Neuronal stem cell (in vitro differentiated cells): ENCODE measurements around the gene CLEC12A.
A peak's percentile ranks its signal among the peaks of the same experiment; 100 is the strongest.

Source experiments
- DNase-seq: peaks from one replicate; pipeline ENCODE4 v3.0.0-alpha.2; 2013; ENCODE audit warnings: low spot score
- H2AFZ ChIP-seq: one replicate; pipeline ENCODE4 v1.6.1; 2013; ENCODE audit warnings: mild to moderate bottlenecking, low read length, inconsistent platforms
- H2AK5ac ChIP-seq: 2 replicates; pipeline ENCODE4 v1.6.1; 2013; ENCODE audit warnings: low read depth, mild to moderate bottlenecking, inconsistent platforms, low read length, moderate library complexity, mixed read lengths
- H2BK120ac ChIP-seq: 2 replicates; pipeline ENCODE4 v1.6.1; 2013; ENCODE audit warnings: low read depth, mild to moderate bottlenecking, inconsistent platforms, low read length, moderate library complexity, mixed read lengths
- H2BK12ac ChIP-seq: one replicate; pipeline ENCODE4 v1.6.1; 2013; ENCODE audit warnings: low read length, inconsistent platforms
- H2BK15ac ChIP-seq: 2 replicates; pipeline ENCODE4 v1.6.1; 2013; ENCODE audit warnings: mild to moderate bottlenecking, low read length, inconsistent platforms, mixed read lengths
- H2BK5ac ChIP-seq: one replicate; pipeline ENCODE4 v1.6.1; 2013; ENCODE audit warnings: inconsistent platforms, mild to moderate bottlenecking, low read length, moderate library complexity
- H3K14ac ChIP-seq: one replicate; pipeline ENCODE4 v1.6.1; 2013; ENCODE audit warnings: low read length, inconsistent platforms
- H3K18ac ChIP-seq: 2 replicates; pipeline ENCODE4 v1.6.1; 2013; ENCODE audit warnings: low read length, inconsistent platforms
- H3K23ac ChIP-seq: 2 replicates; pipeline ENCODE4 v1.6.1; 2013; ENCODE audit warnings: low read depth, mild to moderate bottlenecking, mixed read lengths, low read length, inconsistent platforms; ENCODE audit not compliant: poor library complexity
- H3K27ac ChIP-seq: replicated peaks from 3 replicates; pipeline ENCODE4 v1.5.1; 2013; ENCODE audit warnings: low read length, inconsistent platforms
- H3K27me3 ChIP-seq, 3 experiments: 2 replicates each; pipeline ENCODE4 v1.6.1; 2013; ENCODE audit warnings: low read length in 3 of 3, mild to moderate bottlenecking in 2 of 3, inconsistent platforms in 1 of 3, low read depth in 1 of 3, mixed read lengths in 1 of 3, moderate library complexity in 1 of 3; ENCODE audit not compliant: control insufficient read depth in 3 of 3, insufficient read depth in 3 of 3
- H3K36me3 ChIP-seq, 2 donors: replicated peaks in 1 of 2; 2 replicates each; pipeline ENCODE4 v1.6.1; 2013; ENCODE audit warnings: low read length in 2 of 2; ENCODE audit not compliant: control insufficient read depth in 2 of 2, insufficient read depth in 2 of 2
- H3K4ac ChIP-seq: 2 replicates; pipeline ENCODE4 v1.6.1; 2013; ENCODE audit warnings: inconsistent platforms, mild to moderate bottlenecking, low read length, moderate library complexity
- H3K4me1 ChIP-seq, 2 donors: 1 replicate in 1 of 2; 2 replicates in 1 of 2; pipeline ENCODE4 v1.6.1; 2013; ENCODE audit warnings: low read length in 2 of 2, low read depth in 1 of 2; ENCODE audit not compliant: control insufficient read depth in 2 of 2, insufficient read depth in 1 of 2
- H3K4me2 ChIP-seq: one replicate; pipeline ENCODE4 v1.6.1; 2013; ENCODE audit warnings: mild to moderate bottlenecking, low read length, inconsistent platforms; ENCODE audit not compliant: insufficient read depth, poor library complexity, severe bottlenecking
- H3K4me3 ChIP-seq, 2 donors: 2 replicates each; pipeline ENCODE4 v1.5.1; 2013; ENCODE audit warnings: low read length in 2 of 2, mild to moderate bottlenecking in 2 of 2, inconsistent platforms in 1 of 2, moderate library complexity in 1 of 2
- H3K79me1 ChIP-seq: one replicate; pipeline ENCODE4 v1.6.1; 2013; ENCODE audit warnings: low read depth, mild to moderate bottlenecking, inconsistent platforms, low read length, moderate library complexity
- H3K9ac ChIP-seq: one replicate; pipeline ENCODE4 v1.6.1; 2013; ENCODE audit warnings: mild to moderate bottlenecking, low read depth, low read length, inconsistent platforms; ENCODE audit not compliant: poor library complexity
- H3K9me3 ChIP-seq, 2 donors: replicated peaks in 1 of 2; 2 replicates each; pipeline versions ENCODE3 to v1.6.1; 2013; ENCODE audit warnings: low read length in 2 of 2, mild to moderate bottlenecking in 2 of 2, inconsistent platforms in 1 of 2, low read depth in 1 of 2, mixed read lengths in 1 of 2, moderate library complexity in 1 of 2; ENCODE audit not compliant: control insufficient read depth in 2 of 2, insufficient read depth in 1 of 2
- H4K8ac ChIP-seq: one replicate; pipeline ENCODE4 v1.6.1; 2013; ENCODE audit warnings: low read depth, mild to moderate bottlenecking, inconsistent platforms, low read length, moderate library complexity
- H4K91ac ChIP-seq: one replicate; pipeline ENCODE4 v1.6.1; 2013; ENCODE audit warnings: low read length, low read depth, mild to moderate bottlenecking, inconsistent platforms; ENCODE audit not compliant: poor library complexity
- WGBS, 2 donors: extraction: QIAGEN DNeasy Blood & Tissue Kit; methylation state at CpG; one replicate each; pipeline ENCODE4 v1.1.7; 2013; ENCODE audit warnings: missing lambda C conversion rate in 2 of 2, mixed read lengths in 1 of 2; ENCODE audit not compliant: insufficient read length in 2 of 2, insufficient replicate concordance in 1 of 2; ENCODE audit errors: extremely low coverage in 2 of 2; 5-methylcytosine and 5-hydroxymethylcytosine counted together

CLEC12A gene

DNA sequence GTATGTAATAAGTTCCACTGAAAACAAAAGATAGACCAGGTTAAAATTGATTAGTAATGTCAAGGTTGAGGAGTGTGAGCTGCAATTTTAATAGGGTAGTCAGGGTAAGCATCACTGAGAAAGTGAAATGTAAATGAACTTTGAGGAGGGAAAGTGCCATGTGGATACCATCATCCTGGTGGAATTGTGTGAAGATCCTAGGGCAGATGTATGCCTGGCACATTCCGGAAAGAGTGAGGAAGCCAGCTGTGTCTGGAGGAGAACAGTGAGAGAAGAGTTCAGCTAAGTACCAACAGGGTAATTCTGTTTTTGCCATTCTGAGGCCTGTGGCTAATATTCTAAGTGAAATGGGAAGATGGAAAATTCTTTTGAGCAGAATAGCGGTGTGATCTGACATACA, 36.2 kb upstream of the CLEC12A start:
- DNase-seq, result no peak

DNA sequence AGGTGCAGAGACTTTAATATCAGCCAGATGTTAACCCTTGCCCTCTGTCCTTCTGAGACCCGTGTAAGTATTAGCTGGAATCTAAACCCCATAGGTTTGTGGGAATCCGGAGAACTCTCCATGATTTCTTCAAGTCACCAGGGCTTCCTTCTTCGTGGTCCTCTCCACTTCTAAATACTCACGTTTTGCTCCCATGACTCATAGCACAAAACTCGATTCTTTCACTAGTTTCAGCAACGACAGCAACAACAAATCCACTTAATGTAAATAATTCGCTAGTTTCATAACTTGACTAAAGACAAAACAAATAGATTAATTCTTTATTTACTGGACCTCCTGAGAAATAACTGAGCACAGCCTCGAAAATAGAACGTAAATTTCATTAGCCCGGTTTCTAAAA, 34.6 kb upstream of the CLEC12A start:
- Histone ChIP-seq H3K4me3 (no peak overlapping the region), H3K4me2 (no peak overlapping the region), H3K18ac (no peak overlapping the region), H2BK12ac (no peak overlapping the region), H3K23ac (no peak overlapping the region), H3K9ac (no peak overlapping the region), H3K4me1 (no peaks in the 10 kb centered on the region), H3K4ac (no peak overlapping the region), H3K14ac (no peak overlapping the region), H3K27me3 (no peaks in the 10 kb centered on the region), H4K8ac (no peak overlapping the region), H3K27ac (no peak overlapping the region), H2BK120ac (no peak overlapping the region), H4K91ac (no peak overlapping the region), H3K9me3 (no peaks in the 10 kb centered on the region), H2BK5ac (no peak overlapping the region), H2BK15ac (no peak overlapping the region), H2AFZ (no peak overlapping the region), H3K79me1 (no peaks in the 10 kb centered on the region), H2AK5ac (no peak overlapping the region), H3K36me3 (no peaks in the 10 kb centered on the region)
- DNase-seq, result no peak
- no CpG with 5 or more reads among the region's 10 CpGs for WGBS, 2 donors

More for the DNA sequence above, 36.2 kb upstream of the CLEC12A start:
- Histone ChIP-seq H3K9me3 (no peaks in the 10 kb centered on the region), H3K27me3 (no peaks in the 10 kb centered on the region), H3K4ac (no peak overlapping the region), H2BK12ac (no peak overlapping the region), H3K36me3 (no peaks in the 10 kb centered on the region), H2AFZ (no peak overlapping the region), H3K4me1 (no peaks in the 10 kb centered on the region), H3K4me2 (peak overlapping the region; percentile 11), H2AK5ac (no peak overlapping the region), H2BK120ac (no peak overlapping the region), H2BK15ac (no peak overlapping the region), H4K8ac (no peak overlapping the region), H3K79me1 (no peaks in the 10 kb centered on the region), H2BK5ac (no peak overlapping the region), H3K27ac (no peak overlapping the region), H3K4me3 (no peak overlapping the region), H3K9ac (no peak overlapping the region), H4K91ac (no peak overlapping the region), H3K23ac (no peak overlapping the region), H3K18ac (no peak overlapping the region), H3K14ac (peak overlapping the region; percentile 8)
- WGBS, 2 donors, result no CpG with 5 or more reads among the region's 2 CpGs

GRCh38 chr12:9940375-9940774, 30.8 kb upstream of the CLEC12A start:
- Histone ChIP-seq H3K27me3 (no peaks in the 10 kb centered on the region), H3K4me2 (no peak overlapping the region), H3K36me3 (peaks cover 0 to 2% of the 10 kb centered on the region in 2 donors), H3K4ac (no peak overlapping the region), H3K14ac (no peak overlapping the region), H3K79me1 (no peaks in the 10 kb centered on the region), H3K23ac (no peak overlapping the region), H2AK5ac (no peak overlapping the region), H2BK120ac (no peak overlapping the region), H3K4me1 (no peaks in the 10 kb centered on the region), H3K27ac (no peak overlapping the region), H3K18ac (no peak overlapping the region), H3K4me3 (no peak overlapping the region), H2BK12ac (no peak overlapping the region), H2BK15ac (no peak overlapping the region), H4K8ac (no peak overlapping the region), H3K9ac (no peak overlapping the region), H2AFZ (no peak overlapping the region), H3K9me3 (no peaks in the 10 kb centered on the region), H2BK5ac (no peak overlapping the region), H4K91ac (no peak overlapping the region)
- no CpG with 5 or more reads among the region's 2 CpGs for WGBS, 2 donors
- no peak for DNase-seq

DNA sequence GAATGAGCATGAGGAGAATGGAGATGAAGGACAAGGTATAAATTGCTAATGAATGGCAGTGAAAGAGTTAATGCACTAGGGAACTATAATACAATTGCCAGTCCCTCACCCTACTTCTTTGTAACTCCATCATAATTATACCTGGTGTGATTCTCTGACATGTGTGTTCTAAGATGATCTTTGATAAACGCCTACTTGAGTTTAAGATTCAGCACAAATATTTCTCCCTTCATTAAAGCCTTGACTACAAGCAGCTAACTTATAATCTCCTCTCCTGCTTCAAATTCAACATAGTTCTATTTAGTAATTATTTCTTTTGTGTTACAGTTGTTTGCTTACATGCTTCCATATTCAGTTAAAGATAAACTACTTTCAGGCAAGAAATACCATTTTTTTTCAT, 29.4 kb upstream of the CLEC12A start:
- H3K27ac ChIP-seq, result no peak overlapping the region
- H4K91ac ChIP-seq, result no peak overlapping the region
- no peak overlapping the region for H3K4me3 ChIP-seq
- H2AFZ ChIP-seq, result no peak overlapping the region
- H3K36me3 ChIP-seq, result peaks cover 0 to 2% of the 10 kb centered on the region in 2 donors
- H2BK12ac ChIP-seq, result no peak overlapping the region
- WGBS, 2 donors, result no CpG with 5 or more reads among the region's 1 CpG
- H3K27me3 ChIP-seq, result no peaks in the 10 kb centered on the region
- H3K4me2 ChIP-seq, result no peak overlapping the region
- H2BK5ac ChIP-seq, result no peak overlapping the region
- H3K9me3 ChIP-seq, result no peaks in the 10 kb centered on the region
- H3K79me1 ChIP-seq, result no peaks in the 10 kb centered on the region
- no peak overlapping the region for H3K18ac ChIP-seq
- no peak overlapping the region for H2BK120ac ChIP-seq
- no peak overlapping the region for H2BK15ac ChIP-seq
- DNase-seq, result no peak
- H3K23ac ChIP-seq, result no peak overlapping the region
- no peak overlapping the region for H2AK5ac ChIP-seq
- H3K4me1 ChIP-seq, result no peaks in the 10 kb centered on the region
- H3K9ac ChIP-seq, result no peak overlapping the region
- H3K14ac ChIP-seq, result no peak overlapping the region
- no peak overlapping the region for H4K8ac ChIP-seq
- H3K4ac ChIP-seq, result no peak overlapping the region
